Embryonic facial prominence (tissue), 1 donor: ENCODE results near the gene CLDN20.
"Not testable (repeated sequence)": the region's sequence is repeated elsewhere in the genome, so short reads cannot be mapped to it uniquely, and the experiment has no call there.

Experiments
- DNase-seq: peaks from one replicate; pipeline ENCODE4 v3.0.0-alpha.2; 2016; ENCODE audit errors: extremely low spot score

CLDN20 gene

GRCh38 chr6:155311583-155311982 is 47.8 kb downstream of the CLDN20 start:
- no peak for DNase-seq

GRCh38 chr6:155312950-155313349 is 49.1 kb downstream of the CLDN20 start:
- not testable (repeated sequence) for DNase-seq

- DNase-seq, result no peak
Measured at GRCh38 chr6:155313602-155314091, 49.8 kb downstream of the CLDN20 start.

GRCh38 chr6:155314092-155314772 is 50.4 kb downstream of the CLDN20 start, which contains the start of gene TFB1M:
TSS of gene TFB1M (minus strand) at chr6:155314484. CDS start at chr6:155314428, 56 bp downstream.
- peak; percentile 96 for DNase-seq

GRCh38 chr6:155314773-155315515 is 51.1 kb downstream of the CLDN20 start:
- no peak for DNase-seq

- DNase-seq, result no peak
Measured at GRCh38 chr6:155315516-155315871, 51.7 kb downstream of the CLDN20 start.

- no peak for DNase-seq
Measured at GRCh38 chr6:155316419-155316818, 52.6 kb downstream of the CLDN20 start.

- DNase-seq, result no peak
Measured at GRCh38 chr6:155317186-155317585, 53.4 kb downstream of the CLDN20 start.

GRCh38 chr6:155319902-155320301 is 56.1 kb downstream of the CLDN20 start:
- no peak for DNase-seq

GRCh38 chr6:155324172-155324571 is 60.4 kb downstream of the CLDN20 start:
- no peak for DNase-seq

- no peak for DNase-seq
Measured at GRCh38 chr6:155324993-155325392, 61.2 kb downstream of the CLDN20 start.

- no peak for DNase-seq
Measured at GRCh38 chr6:155325700-155326516, 62.1 kb downstream of the CLDN20 start.
